ENCODE measurements around the gene GPR158.

The GPR158 gene

DNA sequence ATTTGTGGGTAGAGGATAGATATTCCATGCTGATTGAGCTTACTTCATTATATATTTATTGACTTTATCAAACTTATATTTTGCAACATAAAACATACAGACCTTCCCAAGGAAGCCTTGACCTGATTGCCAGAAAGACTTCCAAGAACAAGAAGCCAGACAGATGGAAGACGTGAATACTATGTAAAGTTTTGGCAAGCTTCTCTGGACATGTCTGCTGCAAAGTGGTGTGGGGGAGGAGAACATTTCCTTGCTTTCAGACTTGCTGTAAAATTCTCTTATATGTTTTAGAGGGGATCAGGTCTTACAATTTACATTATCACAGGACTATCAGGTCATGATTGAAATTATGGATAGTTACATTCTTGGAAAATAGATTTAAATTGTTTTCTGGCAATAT lies 23.4 kb downstream of the GPR158 start:
- no peak for DNase-seq

DNA sequence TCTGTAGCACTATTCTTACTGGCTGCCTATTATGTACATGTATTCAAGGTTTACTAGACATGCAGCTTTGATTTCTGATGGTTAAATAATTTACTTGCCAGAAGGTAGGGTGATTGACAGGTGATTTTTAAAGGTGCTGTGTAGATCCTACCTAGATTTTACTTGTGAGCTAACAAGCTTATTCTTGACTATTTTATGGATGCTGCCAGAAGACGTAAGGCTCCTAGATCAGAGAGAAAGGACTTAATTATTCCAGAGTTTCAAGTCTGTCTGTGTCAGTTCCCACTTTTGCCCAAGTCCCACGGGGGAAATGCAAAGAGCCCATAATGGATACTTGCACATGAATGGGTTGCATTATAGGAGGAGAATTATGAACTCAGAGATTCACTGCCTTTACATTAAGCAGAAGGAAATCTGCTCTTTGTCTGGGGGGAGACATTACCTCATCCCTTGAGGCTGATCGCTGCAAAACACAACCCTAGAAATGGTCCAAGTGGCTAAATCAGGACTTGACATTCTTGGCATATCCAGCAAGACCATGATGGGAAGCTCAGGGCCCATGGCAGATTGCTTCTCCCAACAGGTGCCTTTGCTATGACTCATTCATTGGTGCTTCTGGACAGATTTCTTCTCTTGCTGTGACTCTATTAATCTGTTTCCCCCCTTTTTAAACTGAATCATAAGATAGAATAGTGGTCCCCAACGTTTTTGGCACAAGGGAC lies 32.1 kb downstream of the GPR158 start:
- no peak for DNase-seq

DNA sequence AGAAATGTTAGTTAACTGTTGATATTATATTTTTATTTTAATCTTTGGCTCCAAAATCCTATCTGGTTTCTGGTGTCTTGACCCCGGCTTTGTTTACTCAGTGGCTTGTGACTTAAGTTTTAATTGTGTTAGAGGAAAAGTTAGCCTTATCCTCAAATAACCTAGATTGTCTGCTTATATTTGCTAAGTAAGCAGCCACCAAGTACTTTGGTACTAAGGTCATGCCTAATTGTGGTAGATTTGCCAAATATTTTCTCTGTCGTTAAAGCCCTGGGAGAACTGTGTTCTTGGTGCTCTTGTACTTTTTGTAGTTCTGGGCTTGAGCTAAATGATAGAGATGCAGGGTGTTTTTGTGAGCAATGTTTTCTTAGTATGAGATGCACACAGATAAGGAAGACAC lies 34.8 kb downstream of the GPR158 start:
- no peak for DNase-seq

GRCh38 chr10:25210265-25210664 lies 35.5 kb downstream of the GPR158 start:
- DNase-seq: no peak

DNA sequence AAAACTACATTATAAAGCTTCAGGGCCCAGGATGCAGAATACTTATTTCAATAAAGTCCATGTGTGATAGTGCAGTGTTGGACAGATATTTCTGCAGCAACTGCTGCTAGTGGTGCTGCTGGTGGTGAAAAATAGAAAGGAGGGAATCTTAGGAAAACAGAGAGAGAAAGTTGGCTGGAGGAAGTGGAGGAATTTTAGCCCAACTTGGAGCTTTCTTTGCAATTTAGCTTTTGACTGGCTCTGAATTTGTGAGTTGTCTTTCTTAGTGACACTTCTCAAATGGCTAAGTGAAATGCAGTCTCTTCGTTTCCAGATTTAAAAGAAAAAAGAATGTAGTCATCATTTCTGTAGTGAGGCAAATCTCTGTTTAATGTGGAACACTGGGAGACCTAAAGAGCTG lies 45.4 kb downstream of the GPR158 start:
- no peak for DNase-seq

DNA sequence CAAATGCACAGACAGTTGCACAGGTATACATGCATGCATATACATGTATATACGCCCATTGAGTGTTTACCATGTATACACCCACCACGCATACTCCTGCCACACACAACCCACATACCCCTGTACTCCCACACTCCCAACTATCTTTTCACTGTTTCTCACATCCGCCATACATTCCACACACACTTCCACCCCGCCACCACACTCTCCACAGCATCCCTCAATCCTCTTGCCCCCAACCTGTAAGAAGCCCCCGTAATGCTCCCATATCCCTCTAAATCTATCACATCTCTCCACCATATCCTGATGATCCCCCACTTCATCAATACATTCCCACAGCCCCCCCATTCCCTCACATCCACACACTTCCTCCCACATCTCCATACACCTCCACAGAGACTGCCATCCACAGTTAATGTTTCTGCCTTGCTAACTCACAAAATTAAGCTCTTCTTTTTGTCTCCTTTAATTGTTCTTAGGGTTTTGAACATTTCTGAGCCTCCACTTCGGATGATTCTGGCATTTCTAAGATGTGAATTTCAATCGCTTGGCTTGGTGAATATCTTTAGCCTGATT lies 47.4 kb downstream of the GPR158 start:
- no peak for DNase-seq

- DNase-seq: peak; percentile 66
Observed at GRCh38 chr10:25226775-25227682, 52.2 kb downstream of the GPR158 start.

DNA sequence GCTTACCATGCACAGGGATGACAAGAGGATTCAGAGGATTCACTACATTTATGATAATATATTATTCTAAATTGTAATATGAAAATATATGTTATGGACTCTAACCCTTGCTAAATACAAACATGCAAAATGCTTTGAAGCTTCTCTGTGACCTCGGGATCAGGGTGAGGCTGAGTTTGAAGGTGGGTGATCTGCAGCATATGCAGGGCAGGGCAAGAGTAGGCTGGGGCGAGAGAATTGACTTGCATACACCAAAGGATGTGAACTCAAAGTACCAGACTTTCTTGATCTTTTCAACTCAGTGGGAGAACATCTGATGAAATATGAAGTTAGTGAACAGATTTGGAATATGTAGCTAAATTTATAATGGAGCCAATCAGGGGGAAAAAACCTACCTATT lies 57.0 kb downstream of the GPR158 start:
- no peak for DNase-seq

DNA sequence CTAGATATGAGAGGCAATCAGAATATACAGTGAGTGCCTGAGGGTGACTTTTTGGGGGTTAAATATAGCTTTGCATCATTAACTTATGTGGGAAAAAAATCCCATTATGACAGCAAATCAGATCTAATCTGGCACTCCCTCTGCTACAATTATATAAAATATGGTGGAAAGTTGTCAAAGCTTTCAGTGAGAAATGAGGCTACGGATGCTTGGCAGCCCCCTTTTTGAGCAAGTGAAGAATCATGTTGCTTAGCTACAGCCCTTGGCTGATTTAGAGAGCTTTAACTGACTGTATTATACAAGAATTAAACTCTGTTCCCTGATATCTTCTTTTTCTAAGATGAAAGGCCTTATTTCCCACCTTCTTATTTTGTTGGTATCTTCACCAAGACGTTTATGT lies 57.4 kb downstream of the GPR158 start:
- no peak for DNase-seq

- DNase-seq: no peak
Observed at GRCh38 chr10:25245165-25245564, 70.4 kb downstream of the GPR158 start.

- DNase-seq: no peak
Observed at GRCh38 chr10:25257646-25258045, 82.8 kb downstream of the GPR158 start.

GRCh38 chr10:25261110-25261509 lies 86.3 kb downstream of the GPR158 start:
- no peak for DNase-seq

DNA sequence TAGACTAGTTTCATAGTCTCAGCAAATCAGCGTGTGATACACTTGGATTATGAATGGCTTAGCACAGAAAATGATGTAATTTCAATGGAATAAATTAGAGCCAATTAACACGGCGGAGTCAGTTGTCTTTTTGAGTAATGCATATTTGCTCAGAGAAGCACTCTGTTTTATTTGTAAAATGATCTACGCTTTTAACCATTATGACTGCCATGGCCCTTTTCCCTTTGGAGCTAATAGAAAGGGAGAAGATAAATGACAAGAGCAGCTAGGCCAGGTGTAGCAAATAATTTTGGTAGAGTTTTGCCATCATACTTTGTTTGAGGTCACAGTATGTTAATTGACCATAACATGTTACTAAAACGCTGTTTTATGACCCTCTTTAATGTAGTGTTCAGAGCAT lies 86.8 kb downstream of the GPR158 start:
- no peak for DNase-seq

DNA sequence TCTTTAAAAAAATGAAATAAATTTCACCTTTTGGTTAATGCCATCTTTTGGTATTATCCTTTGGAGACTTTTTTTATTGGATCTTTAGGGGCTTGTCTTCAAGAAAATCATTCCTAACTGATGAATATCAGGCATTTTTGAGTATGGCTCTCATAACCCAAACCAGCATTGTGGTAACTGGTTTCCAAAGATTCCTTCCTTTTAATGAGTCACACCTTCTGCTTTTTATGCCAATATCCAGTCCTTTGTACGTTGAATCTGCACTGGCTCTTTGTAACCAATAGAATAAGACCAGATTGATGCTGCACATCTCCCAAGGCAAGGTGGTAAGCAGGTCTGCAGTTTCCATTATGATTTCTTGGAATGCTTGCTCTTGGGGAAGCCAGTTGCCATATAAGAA lies 89.1 kb downstream of the GPR158 start:
- DNase-seq: no peak

- no peak for DNase-seq
Observed at GRCh38 chr10:25278180-25278579, 103.4 kb downstream of the GPR158 start.

DNA sequence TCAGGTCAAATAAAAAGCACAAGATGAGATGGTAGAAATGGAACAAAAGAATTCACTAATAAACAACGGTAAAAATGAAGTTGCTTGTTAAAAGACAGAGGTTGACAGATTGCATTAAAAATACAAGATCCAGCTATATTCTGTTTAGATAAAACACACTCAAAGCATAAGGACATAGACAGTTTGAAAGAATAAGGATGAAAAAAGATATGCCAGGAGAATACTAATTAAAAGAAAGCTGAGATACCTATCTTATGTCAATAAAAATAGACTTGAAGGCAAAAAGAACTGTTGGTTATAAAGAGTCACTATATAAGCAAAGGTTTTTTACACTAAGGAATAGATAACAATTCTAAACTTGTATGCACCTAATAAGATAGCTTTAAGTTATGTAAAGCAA lies 105.3 kb downstream of the GPR158 start:
- no peak for DNase-seq

GRCh38 chr10:25280573-25280972 lies 105.8 kb downstream of the GPR158 start:
- DNase-seq: no peak

DNA sequence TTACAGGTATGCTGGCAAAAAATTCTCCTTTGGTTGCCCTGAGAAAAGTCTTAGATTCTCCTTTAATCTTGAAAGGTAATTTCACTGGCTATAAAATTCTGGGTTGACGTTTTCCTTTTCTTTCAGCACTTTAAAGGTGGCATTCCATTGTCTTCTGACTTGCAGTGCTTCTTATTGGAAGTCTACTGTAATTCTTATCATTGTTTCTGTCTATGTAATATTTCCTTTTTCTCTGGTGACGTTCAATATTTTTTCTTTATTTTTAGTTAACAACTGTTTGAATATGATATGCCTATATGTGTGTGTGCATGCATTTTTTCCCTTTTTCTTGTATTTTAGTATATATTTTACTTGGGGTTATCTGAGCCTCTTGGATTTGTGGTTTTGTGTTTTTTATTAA lies 111.0 kb downstream of the GPR158 start:
- DNase-seq: no peak

DNA sequence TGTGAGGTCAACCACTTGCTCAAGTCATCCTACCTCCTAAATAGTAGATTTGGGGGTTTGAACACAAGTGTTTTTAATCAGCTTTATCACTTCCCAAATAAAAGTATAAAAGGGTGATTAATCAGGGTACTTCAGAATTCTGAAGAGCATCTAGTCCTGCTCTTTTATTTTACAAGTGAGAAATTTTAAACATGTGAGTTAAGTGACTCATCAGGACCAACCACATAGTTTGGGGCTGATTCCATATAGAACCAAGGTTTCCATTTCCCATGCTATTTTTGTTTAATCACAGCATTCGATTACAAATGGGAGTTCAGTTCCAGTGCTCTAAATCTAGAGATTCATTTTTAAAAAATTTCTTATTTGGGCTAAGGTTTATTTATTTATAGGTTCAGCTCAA lies 113.4 kb downstream of the GPR158 start:
- DNase-seq: no peak

- no peak for DNase-seq
Observed at GRCh38 chr10:25294032-25294926, 119.5 kb downstream of the GPR158 start.

- DNase-seq: no peak
Observed at GRCh38 chr10:25296324-25296723, 121.5 kb downstream of the GPR158 start.

GRCh38 chr10:25297466-25297865 lies 122.7 kb downstream of the GPR158 start:
- no peak for DNase-seq

DNA sequence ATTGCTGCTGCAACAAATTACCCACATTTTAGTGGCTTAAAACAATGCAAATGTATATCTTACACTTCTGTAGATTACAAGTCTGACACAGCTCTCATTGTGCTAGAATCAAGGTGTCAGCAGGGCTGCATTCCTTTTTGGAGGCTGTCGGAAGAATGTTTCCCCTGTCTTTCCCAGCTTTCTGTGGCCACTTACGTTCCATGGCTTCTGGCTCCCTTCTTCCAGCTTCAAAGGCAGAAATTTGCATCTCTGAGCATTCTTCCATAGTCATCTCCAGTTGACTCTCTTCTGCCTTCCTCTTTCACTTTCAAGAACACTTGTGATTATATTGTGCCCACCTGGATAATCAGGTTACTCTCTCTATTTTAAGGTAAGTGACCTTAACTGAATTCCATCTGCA lies 125.3 kb downstream of the GPR158 start:
- DNase-seq: no peak
